ENCODE data around the gene SC5D.

The SC5D gene

DNA sequence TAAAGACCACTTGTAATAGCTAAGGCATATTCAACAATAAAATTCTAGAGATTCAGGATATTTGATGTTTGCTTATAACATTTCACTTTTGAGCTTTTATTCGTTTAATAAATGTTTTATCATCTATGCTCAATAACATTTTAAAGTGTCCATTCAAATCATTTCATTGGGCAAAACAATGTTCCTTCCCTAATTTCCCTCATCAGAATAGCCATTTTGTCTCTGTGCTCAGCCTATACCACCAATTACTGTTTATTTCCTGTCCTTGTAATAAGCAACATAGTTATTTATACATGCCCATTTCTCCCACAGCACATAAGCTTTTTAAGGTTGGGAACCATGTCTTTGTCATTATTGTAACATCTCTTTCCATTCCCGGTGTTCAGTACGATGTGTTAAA is 1.3 kb upstream of the SC5D start:
- no peak overlapping the region for H3K4me3 ChIP-seq (ENCODE audit: insufficient read depth, low read depth, low read length, poor library complexity, severe bottlenecking)
- no peak overlapping the region for H3K27ac ChIP-seq (ENCODE audit: insufficient read depth, low read length, poor library complexity, severe bottlenecking)
- DNase-seq, result no peak

DNA sequence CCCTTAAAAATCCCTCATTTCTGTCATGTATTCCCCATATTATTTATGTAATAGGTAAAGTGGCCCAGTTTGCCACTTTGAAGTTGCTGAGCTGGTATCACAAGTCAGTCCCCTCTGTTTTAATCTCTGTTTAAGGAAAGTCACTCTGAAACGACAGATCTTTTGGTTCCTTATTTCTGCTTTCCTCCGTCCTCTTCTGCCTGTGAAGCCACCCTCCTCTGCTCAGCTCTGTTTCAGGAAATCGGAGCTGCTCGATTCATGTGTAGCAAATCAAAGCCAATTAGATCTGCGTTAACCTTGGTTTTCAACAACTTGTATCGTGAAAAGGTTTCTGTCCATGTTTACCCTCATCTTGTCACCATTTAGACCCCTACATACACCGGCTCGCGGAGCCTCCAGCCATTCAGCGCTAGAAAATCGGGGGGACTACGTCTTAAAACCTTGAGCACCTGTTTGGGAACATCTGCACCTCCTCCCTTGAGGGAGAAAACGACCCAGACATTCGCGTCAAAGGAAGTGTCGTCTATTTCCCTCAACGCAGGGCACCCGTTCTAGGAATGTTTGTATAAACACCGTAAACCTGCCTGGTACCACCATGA is 576 bp upstream of the SC5D start:
- no peak for DNase-seq

More for the DNA sequence above, 1.3 kb upstream of the SC5D start:
- no peaks in the 10 kb centered on the region for H3K9me3 ChIP-seq (ENCODE audit: control insufficient read depth, low read length)
- no peaks in the 10 kb centered on the region for H3K36me3 ChIP-seq (ENCODE audit: control insufficient read depth, insufficient read depth, low read length)
- no peaks in the 10 kb centered on the region for H3K27me3 ChIP-seq (replicated peaks; ENCODE audit: control insufficient read depth, insufficient read depth, low read length, poor library complexity, severe bottlenecking)
- peaks cover 12% of the 10 kb centered on the region for H3K4me1 ChIP-seq (ENCODE audit: control insufficient read depth, insufficient read depth, low read length, poor library complexity, severe bottlenecking)

DNA sequence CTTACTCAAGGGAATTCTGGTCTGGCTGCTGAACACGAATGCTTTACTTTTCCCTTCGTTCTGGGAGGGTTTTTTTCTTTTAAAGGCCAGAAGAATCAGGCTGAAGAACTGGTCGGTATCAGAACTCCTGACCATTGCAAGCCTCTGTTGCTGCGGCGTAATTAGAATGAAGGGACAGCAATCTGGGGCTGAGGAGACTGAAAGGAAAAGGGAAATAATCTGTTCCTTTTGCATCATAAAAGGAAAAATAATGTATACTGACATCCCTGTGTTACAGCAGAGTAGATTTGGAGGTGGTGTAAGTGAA is 670 bp downstream of the SC5D start:
- no peaks in the 10 kb centered on the region for H3K36me3 ChIP-seq (ENCODE audit: control insufficient read depth, insufficient read depth, low read length)
- H3K27ac ChIP-seq (ENCODE audit: insufficient read depth, low read length, poor library complexity, severe bottlenecking), result peak overlapping the region; percentile 90
- no peak for DNase-seq
- H3K4me1 ChIP-seq (ENCODE audit: control insufficient read depth, insufficient read depth, low read length, poor library complexity, severe bottlenecking), result peaks cover 12% of the 10 kb centered on the region
- H3K4me3 ChIP-seq (ENCODE audit: insufficient read depth, low read depth, low read length, poor library complexity, severe bottlenecking), result peak overlapping the region; percentile 81
- no peaks in the 10 kb centered on the region for H3K27me3 ChIP-seq (replicated peaks; ENCODE audit: control insufficient read depth, insufficient read depth, low read length, poor library complexity, severe bottlenecking)
- no peaks in the 10 kb centered on the region for H3K9me3 ChIP-seq (ENCODE audit: control insufficient read depth, low read length)

More for the DNA sequence above, 576 bp upstream of the SC5D start:
- peaks cover 12% of the 10 kb centered on the region for H3K4me1 ChIP-seq (ENCODE audit: control insufficient read depth, insufficient read depth, low read length, poor library complexity, severe bottlenecking)
- peak overlapping the region; percentile 90 for H3K27ac ChIP-seq (ENCODE audit: insufficient read depth, low read length, poor library complexity, severe bottlenecking)
- H3K4me3 ChIP-seq (ENCODE audit: insufficient read depth, low read depth, low read length, poor library complexity, severe bottlenecking), result peak overlapping the region; percentile 81
- no peaks in the 10 kb centered on the region for H3K27me3 ChIP-seq (replicated peaks; ENCODE audit: control insufficient read depth, insufficient read depth, low read length, poor library complexity, severe bottlenecking)
- H3K36me3 ChIP-seq (ENCODE audit: control insufficient read depth, insufficient read depth, low read length), result no peaks in the 10 kb centered on the region
- no peaks in the 10 kb centered on the region for H3K9me3 ChIP-seq (ENCODE audit: control insufficient read depth, low read length)

DNA sequence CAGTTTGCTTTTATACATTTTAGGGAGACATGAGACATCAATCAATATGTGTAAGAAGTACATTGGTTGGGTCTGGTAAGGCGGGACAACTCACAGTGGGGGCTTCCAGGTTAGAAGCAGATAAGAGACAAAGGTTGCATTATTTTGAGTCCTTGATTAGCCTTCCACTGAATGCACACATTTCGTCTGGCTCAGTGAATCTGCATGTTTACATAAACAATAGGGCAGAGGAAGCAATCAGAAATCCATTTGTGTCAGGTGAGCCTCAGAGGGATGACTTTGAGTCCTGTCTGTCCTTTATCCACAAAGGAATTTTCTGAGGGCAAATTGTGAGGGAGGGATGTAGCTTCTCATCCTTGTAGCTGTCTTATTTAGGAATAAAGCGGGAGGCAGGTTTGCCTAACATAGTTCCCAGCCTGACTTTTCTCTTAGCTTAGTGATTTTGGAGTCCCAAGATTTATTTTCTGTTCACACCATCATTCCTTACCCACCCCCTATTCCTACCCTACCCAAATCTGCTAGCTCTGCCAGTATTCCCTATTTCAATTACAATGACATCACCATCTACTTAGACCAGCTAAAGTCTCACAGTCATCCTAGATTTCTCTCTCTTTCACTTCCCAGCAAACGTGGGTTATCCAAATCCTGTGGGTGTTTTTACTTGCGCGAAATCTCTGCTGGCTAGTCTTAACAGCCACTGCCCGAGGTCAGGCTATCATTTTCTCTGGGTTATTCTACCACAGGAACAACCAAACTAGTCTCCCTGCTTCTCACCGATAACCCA is 2.9 kb downstream of the SC5D start:
- peaks cover 12% of the 10 kb centered on the region for H3K4me1 ChIP-seq (ENCODE audit: control insufficient read depth, insufficient read depth, low read length, poor library complexity, severe bottlenecking)
- no peak overlapping the region for H3K27ac ChIP-seq (ENCODE audit: insufficient read depth, low read length, poor library complexity, severe bottlenecking)
- H3K36me3 ChIP-seq (ENCODE audit: control insufficient read depth, insufficient read depth, low read length), result no peaks in the 10 kb centered on the region
- no peak for DNase-seq
- H3K27me3 ChIP-seq (replicated peaks; ENCODE audit: control insufficient read depth, insufficient read depth, low read length, poor library complexity, severe bottlenecking), result no peaks in the 10 kb centered on the region
- H3K9me3 ChIP-seq (ENCODE audit: control insufficient read depth, low read length), result no peaks in the 10 kb centered on the region
- H3K4me3 ChIP-seq (ENCODE audit: insufficient read depth, low read depth, low read length, poor library complexity, severe bottlenecking), result no peak overlapping the region

DNA sequence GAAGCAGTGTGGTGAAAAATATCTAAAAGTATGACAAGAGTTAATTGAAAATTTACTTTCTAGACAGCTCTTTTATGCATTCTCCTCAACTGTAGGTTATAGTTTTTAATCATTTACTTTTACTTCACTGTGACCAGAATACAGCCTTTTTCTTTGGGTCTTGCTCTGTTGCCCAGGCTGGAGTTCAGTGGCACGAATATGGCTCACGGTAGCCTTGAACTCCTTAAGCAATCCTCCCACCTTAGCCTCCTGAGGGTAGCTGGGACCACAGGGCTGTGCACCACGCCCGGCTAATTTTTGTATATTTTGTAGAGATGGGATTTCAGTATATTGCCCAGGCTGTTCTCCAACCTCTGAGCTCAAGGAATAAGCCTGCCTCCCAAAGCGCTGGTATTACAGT is 5.3 kb downstream of the SC5D start:
- Histone ChIP-seq H3K4me3 (ENCODE audit: insufficient read depth, low read depth, low read length, poor library complexity, severe bottlenecking) (no peak overlapping the region), H3K27ac (ENCODE audit: insufficient read depth, low read length, poor library complexity, severe bottlenecking) (no peak overlapping the region), H3K4me1 (ENCODE audit: control insufficient read depth, insufficient read depth, low read length, poor library complexity, severe bottlenecking) (peaks cover 8% of the 10 kb centered on the region), H3K27me3 (replicated peaks; ENCODE audit: control insufficient read depth, insufficient read depth, low read length, poor library complexity, severe bottlenecking) (no peaks in the 10 kb centered on the region), H3K36me3 (ENCODE audit: control insufficient read depth, insufficient read depth, low read length) (no peaks in the 10 kb centered on the region), H3K9me3 (ENCODE audit: control insufficient read depth, low read length) (no peaks in the 10 kb centered on the region)
- no peak for DNase-seq

DNA sequence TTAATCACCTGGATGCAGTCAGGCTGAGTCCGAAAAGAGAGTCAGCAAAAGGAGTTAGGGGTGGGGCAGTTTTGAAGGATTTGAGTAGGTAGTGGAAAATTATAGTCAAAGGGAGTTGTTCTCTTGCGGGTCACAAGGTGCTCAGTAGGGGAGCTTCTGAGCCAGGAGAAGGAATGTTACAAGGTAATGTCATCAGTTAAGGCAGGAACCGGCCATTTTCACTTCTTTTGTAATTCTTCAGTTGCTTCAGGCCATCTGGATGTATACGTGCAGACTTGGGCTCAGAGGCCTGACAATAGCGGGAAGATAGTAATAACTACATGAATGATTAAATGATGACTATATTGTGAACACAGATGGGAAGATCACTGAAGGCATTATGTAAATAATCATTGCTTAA is 6.2 kb downstream of the SC5D start:
- DNase-seq, result no peak
- Histone ChIP-seq H3K27me3 (replicated peaks; ENCODE audit: control insufficient read depth, insufficient read depth, low read length, poor library complexity, severe bottlenecking) (no peaks in the 10 kb centered on the region), H3K9me3 (ENCODE audit: control insufficient read depth, low read length) (no peaks in the 10 kb centered on the region), H3K4me1 (ENCODE audit: control insufficient read depth, insufficient read depth, low read length, poor library complexity, severe bottlenecking) (peaks cover 5% of the 10 kb centered on the region), H3K27ac (ENCODE audit: insufficient read depth, low read length, poor library complexity, severe bottlenecking) (no peak overlapping the region), H3K36me3 (ENCODE audit: control insufficient read depth, insufficient read depth, low read length) (peaks cover 3% of the 10 kb centered on the region), H3K4me3 (ENCODE audit: insufficient read depth, low read depth, low read length, poor library complexity, severe bottlenecking) (no peak overlapping the region)

DNA sequence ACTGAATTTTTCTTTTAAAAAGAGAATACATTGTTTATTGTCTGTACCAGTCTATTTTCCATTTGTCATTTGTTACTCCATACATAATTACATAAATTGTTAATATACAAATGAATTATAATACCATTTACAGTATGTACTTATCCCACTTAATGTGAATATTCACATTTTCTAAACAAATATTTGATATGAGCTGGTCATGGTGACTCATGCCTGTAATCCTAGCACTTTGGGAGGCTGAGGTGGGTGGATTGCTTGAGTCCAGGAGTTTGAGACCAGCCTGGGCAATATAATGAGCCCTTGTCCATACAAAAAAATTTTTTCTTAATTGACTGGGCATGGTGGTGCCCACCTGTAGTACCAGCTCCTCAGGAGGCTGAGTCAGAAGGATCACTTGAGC is 6.8 kb downstream of the SC5D start:
- Histone ChIP-seq H3K4me1 (ENCODE audit: control insufficient read depth, insufficient read depth, low read length, poor library complexity, severe bottlenecking) (no peaks in the 10 kb centered on the region), H3K4me3 (ENCODE audit: insufficient read depth, low read depth, low read length, poor library complexity, severe bottlenecking) (no peak overlapping the region), H3K27ac (ENCODE audit: insufficient read depth, low read length, poor library complexity, severe bottlenecking) (no peak overlapping the region), H3K27me3 (replicated peaks; ENCODE audit: control insufficient read depth, insufficient read depth, low read length, poor library complexity, severe bottlenecking) (no peaks in the 10 kb centered on the region), H3K9me3 (ENCODE audit: control insufficient read depth, low read length) (no peaks in the 10 kb centered on the region), H3K36me3 (ENCODE audit: control insufficient read depth, insufficient read depth, low read length) (peaks cover 9% of the 10 kb centered on the region)
- no peak for DNase-seq

DNA sequence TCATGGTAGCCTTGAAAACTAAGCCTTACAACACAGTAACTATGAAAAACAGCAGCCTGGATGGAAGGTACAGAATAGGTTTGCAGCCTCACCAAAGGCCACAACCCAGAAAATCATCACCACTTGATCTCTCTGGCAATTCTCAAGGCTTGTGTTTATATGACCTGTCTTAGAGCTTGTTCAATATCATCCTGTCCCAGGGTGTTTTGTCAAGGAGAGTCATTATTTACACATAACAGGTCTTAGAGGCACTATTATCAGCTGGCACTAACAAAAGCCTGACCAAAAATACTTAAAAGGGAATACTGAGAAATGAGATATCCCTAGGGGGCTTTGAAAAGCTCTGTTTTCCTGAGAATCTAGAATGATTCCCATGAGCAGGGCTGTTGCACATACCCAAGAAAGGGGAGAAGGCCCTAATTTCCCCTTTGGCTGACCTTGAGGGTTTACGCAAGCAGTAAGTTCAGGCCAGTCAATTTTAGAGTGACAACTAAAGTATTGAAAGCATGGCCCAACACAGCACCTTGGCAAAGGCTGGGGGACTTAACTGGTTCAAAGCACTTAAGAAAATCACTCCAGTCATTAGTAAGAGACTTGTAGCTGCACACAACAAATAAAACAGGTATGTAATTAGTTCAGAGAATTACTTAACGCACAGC is 7.9 kb downstream of the SC5D start:
- no peak for DNase-seq
- no peak overlapping the region for H3K4me3 ChIP-seq (ENCODE audit: insufficient read depth, low read depth, low read length, poor library complexity, severe bottlenecking)
- no peaks in the 10 kb centered on the region for H3K27me3 ChIP-seq (replicated peaks; ENCODE audit: control insufficient read depth, insufficient read depth, low read length, poor library complexity, severe bottlenecking)
- H3K4me1 ChIP-seq (ENCODE audit: control insufficient read depth, insufficient read depth, low read length, poor library complexity, severe bottlenecking), result no peaks in the 10 kb centered on the region
- no peak overlapping the region for H3K27ac ChIP-seq (ENCODE audit: insufficient read depth, low read length, poor library complexity, severe bottlenecking)
- no peaks in the 10 kb centered on the region for H3K9me3 ChIP-seq (ENCODE audit: control insufficient read depth, low read length)
- H3K36me3 ChIP-seq (ENCODE audit: control insufficient read depth, insufficient read depth, low read length), result peaks cover 10% of the 10 kb centered on the region

DNA sequence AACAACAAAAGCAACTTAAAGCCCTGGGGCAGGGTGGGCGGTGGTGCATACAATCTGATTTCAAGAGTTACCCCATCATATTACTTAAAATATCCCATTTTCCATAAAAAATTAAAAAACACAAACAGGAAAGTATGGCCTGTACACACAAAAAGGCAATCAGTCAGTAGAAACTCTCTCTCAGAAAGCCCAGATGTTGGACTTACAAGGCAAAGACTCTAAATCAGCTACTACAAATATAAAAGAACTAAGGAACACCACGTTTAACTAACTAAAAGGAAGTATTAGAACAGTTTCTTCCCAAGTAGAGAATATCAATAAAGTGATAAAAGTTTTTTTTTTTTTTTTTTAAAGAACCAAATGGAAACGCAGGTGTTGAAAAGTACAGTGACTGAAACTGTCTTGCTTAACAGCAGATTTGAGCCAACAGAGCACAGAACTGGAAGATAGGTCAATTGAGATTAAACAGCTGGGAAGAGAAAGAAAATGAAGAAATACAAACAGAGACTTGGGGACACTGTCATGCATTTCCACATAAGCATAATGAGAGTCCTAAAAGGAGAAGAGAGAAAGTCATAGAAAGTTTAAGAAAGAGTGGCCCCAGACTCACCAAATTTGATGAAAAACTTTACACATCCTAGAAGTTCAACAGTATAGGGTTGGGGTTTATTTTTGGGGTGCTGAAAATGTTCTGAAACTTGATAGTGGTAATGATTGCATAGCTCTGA is 8.6 kb downstream of the SC5D start:
- H3K4me3 ChIP-seq (ENCODE audit: insufficient read depth, low read depth, low read length, poor library complexity, severe bottlenecking), result no peak overlapping the region
- H3K36me3 ChIP-seq (ENCODE audit: control insufficient read depth, insufficient read depth, low read length), result peaks cover 13% of the 10 kb centered on the region
- no peaks in the 10 kb centered on the region for H3K27me3 ChIP-seq (replicated peaks; ENCODE audit: control insufficient read depth, insufficient read depth, low read length, poor library complexity, severe bottlenecking)
- H3K27ac ChIP-seq (ENCODE audit: insufficient read depth, low read length, poor library complexity, severe bottlenecking), result no peak overlapping the region
- DNase-seq, result no peak
- no peaks in the 10 kb centered on the region for H3K9me3 ChIP-seq (ENCODE audit: control insufficient read depth, low read length)
- H3K4me1 ChIP-seq (ENCODE audit: control insufficient read depth, insufficient read depth, low read length, poor library complexity, severe bottlenecking), result no peaks in the 10 kb centered on the region

DNA sequence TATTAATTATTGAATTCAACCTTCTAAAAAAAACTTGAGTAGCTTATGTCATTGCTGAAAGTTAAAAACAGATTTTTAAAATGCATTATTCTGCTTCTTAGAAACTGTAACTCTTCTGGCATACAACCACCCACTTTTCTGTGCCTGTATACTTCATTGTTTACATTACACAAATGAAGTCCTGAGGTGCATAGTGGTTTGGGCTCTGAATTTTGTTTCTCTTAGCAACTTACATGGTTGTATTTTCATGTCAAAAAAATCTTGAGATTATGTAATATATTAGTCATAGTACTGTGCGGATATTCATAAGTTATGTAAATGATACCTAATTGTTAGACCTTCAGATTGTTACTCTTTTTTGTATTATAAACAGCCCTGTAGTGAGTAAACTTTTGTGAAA is 12.2 kb downstream of the SC5D start:
- H3K27me3 ChIP-seq (replicated peaks; ENCODE audit: control insufficient read depth, insufficient read depth, low read length, poor library complexity, severe bottlenecking), result no peaks in the 10 kb centered on the region
- no peaks in the 10 kb centered on the region for H3K4me1 ChIP-seq (ENCODE audit: control insufficient read depth, insufficient read depth, low read length, poor library complexity, severe bottlenecking)
- no peak overlapping the region for H3K4me3 ChIP-seq (ENCODE audit: insufficient read depth, low read depth, low read length, poor library complexity, severe bottlenecking)
- H3K36me3 ChIP-seq (ENCODE audit: control insufficient read depth, insufficient read depth, low read length), result peaks cover 36% of the 10 kb centered on the region
- no peak overlapping the region for H3K27ac ChIP-seq (ENCODE audit: insufficient read depth, low read length, poor library complexity, severe bottlenecking)
- no peaks in the 10 kb centered on the region for H3K9me3 ChIP-seq (ENCODE audit: control insufficient read depth, low read length)
- no peak for DNase-seq
